HepG2 (cell line): ENCODE results near the gene KCTD13. TPM values are rescaled to one million over a fixed set of nuclear protein-coding genes. Genes with fewer than 3 reads are reported as not detected.

ENCODE experiments used
- AGO1 ChIP-seq: fragments of 200-400 bp; formaldehyde crosslinking; IDR thresholded peaks from 2 replicates; pipeline ENCODE4 v1.6.1; 2017; ENCODE audit warnings: mild to moderate bottlenecking, low read depth, low read length, moderate library complexity; ENCODE audit not compliant: poor library complexity, severe bottlenecking
- ARNT2 ChIP-seq: sonication (generic); formaldehyde crosslinking; IDR thresholded peaks from 2 replicates; pipeline ENCODE4 v1.8.0; 2022; ENCODE audit warnings: mild to moderate bottlenecking, low read depth, missing genetic modification reagents, moderate library complexity
- ATF1 ChIP-seq: IDR thresholded peaks from 2 replicates; pipeline ENCODE4 v1.6.1; 2016; ENCODE audit warnings: mild to moderate bottlenecking, control low read depth
- CCDC6 ChIP-seq: sonication (generic); formaldehyde crosslinking; IDR thresholded peaks from 2 replicates; pipeline ENCODE4 v1.8.1; 2022; ENCODE audit warnings: mild to moderate bottlenecking, missing genetic modification reagents, moderate library complexity
- DDIT3 ChIP-seq: sonication (generic); formaldehyde crosslinking; IDR thresholded peaks from 2 replicates; pipeline ENCODE4 v1.4.0; 2020; ENCODE audit warnings: mild to moderate bottlenecking, missing genetic modification reagents
- DRAP1 ChIP-seq: IDR thresholded peaks from 2 replicates; pipeline ENCODE4 v1.6.1; 2016; ENCODE audit warnings: missing genetic modification reagents, missing compliant biosample characterization
- ETS1 ChIP-seq: sonication (generic); formaldehyde crosslinking; IDR thresholded peaks from 2 replicates; pipeline ENCODE4 v1.4.0; 2020; ENCODE audit warnings: missing genetic modification reagents
- FLYWCH1 ChIP-seq: sonication (generic); formaldehyde crosslinking; IDR thresholded peaks from 2 replicates; pipeline ENCODE4 v1.8.1; 2023; ENCODE audit warnings: mild to moderate bottlenecking, missing genetic modification reagents
- HCFC1 ChIP-seq: fragments of 150-350 bp; IDR thresholded peaks from 2 replicates; pipeline ENCODE4 v1.6.1; 2014; ENCODE audit warnings: low read depth, low read length
- HNRNPL ChIP-seq: fragments of 200-400 bp; formaldehyde crosslinking; IDR thresholded peaks from 2 replicates; pipeline ENCODE4 v1.6.1; 2017; ENCODE audit warnings: mild to moderate bottlenecking, low read depth, low read length
- IKZF4 ChIP-seq: sonication (generic); formaldehyde crosslinking; IDR thresholded peaks from 2 replicates; pipeline ENCODE4 v1.5.1; 2020; ENCODE audit warnings: borderline replicate concordance, mild to moderate bottlenecking, low read depth, missing genetic modification reagents; ENCODE audit errors: not compliant biosample characterization
- MEF2D ChIP-seq: sonication (generic); formaldehyde crosslinking; IDR thresholded peaks from 2 replicates; pipeline ENCODE4 v1.5.1; 2020; ENCODE audit warnings: mild to moderate bottlenecking, missing genetic modification reagents
- NFIC ChIP-seq: IDR thresholded peaks from 2 replicates; pipeline ENCODE4 v1.6.1; 2012; ENCODE audit warnings: mild to moderate bottlenecking, low read length, inconsistent platforms
- NR2F1 ChIP-seq, 2 experiments: fragments of 450-650 bp in 1 of 2; formaldehyde crosslinking in 1 of 2; IDR thresholded peaks; 2 replicates each; pipeline versions ENCODE4 v1.5.0 to v1.6.1; 2016 to 2020; ENCODE audit warnings: mild to moderate bottlenecking in 1 of 2, missing compliant biosample characterization in 1 of 2, missing genetic modification reagents in 1 of 2, moderate library complexity in 1 of 2
- PITX1 ChIP-seq: sonication (generic); formaldehyde crosslinking; IDR thresholded peaks from 2 replicates; pipeline ENCODE4 v1.5.1; 2020; ENCODE audit warnings: mild to moderate bottlenecking, missing genetic modification reagents
- PTBP1 ChIP-seq: fragments of 200-400 bp; formaldehyde crosslinking; IDR thresholded peaks from 2 replicates; pipeline ENCODE4 v1.6.1; 2018; ENCODE audit warnings: low read length, low read depth; ENCODE audit not compliant: poor library complexity, severe bottlenecking
- SP2 ChIP-seq: sonication (generic); formaldehyde crosslinking; IDR thresholded peaks from 2 replicates; pipeline ENCODE4 v1.5.1; 2020; ENCODE audit warnings: mild to moderate bottlenecking, missing genetic modification reagents
- XRCC5 ChIP-seq: fragments of 200-400 bp; formaldehyde crosslinking; optimal IDR thresholded peaks from 2 replicates; pipeline ENCODE3; 2017; ENCODE audit warnings: mild to moderate bottlenecking, low read length
- YY1 ChIP-seq: IDR thresholded peaks from 2 replicates; pipeline ENCODE4 v1.6.1; 2011; ENCODE audit warnings: low read length, low read depth, moderate library complexity, mild to moderate bottlenecking; ENCODE audit not compliant: insufficient read depth, insufficient replicate concordance
- ZFP1 ChIP-seq: IDR thresholded peaks from 2 replicates; pipeline ENCODE4 v1.6.1; 2016
- ZFP37 ChIP-seq: sonication (generic); formaldehyde crosslinking; IDR thresholded peaks from 2 replicates; pipeline ENCODE4 v1.4.0; 2020; ENCODE audit warnings: missing genetic modification reagents, borderline replicate concordance
- ZNF460 ChIP-seq: sonication (generic); formaldehyde crosslinking; IDR thresholded peaks from 2 replicates; pipeline ENCODE4 v1.5.1; 2020; ENCODE audit warnings: missing genetic modification reagents, mild to moderate bottlenecking, borderline replicate concordance
- ZNF614 ChIP-seq: IDR thresholded peaks from 2 replicates; pipeline ENCODE4 v1.6.1; 2018; ENCODE audit warnings: missing biosample characterization, missing genetic modification reagents, inconsistent platforms, borderline replicate concordance
- ZNF703 ChIP-seq: sonication (generic); formaldehyde crosslinking; IDR thresholded peaks from 2 replicates; pipeline ENCODE4 v1.5.1; 2020; ENCODE audit warnings: missing genetic modification reagents, mild to moderate bottlenecking, moderate library complexity, borderline replicate concordance
- ZNF780A ChIP-seq: sonication (generic); formaldehyde crosslinking; IDR thresholded peaks from 2 replicates; pipeline ENCODE4 v1.8.0; 2022; ENCODE audit warnings: mild to moderate bottlenecking, missing genetic modification reagents, moderate library complexity
- ZNF850 ChIP-seq: sonication (generic); formaldehyde crosslinking; conservative IDR thresholded peaks from 2 replicates; pipeline ENCODE4 v1.9.0; 2021; ENCODE audit warnings: mild to moderate bottlenecking, missing genetic modification reagents
- ZSCAN22 ChIP-seq: sonication (generic); formaldehyde crosslinking; IDR thresholded peaks from 2 replicates; pipeline ENCODE4 v1.4.0; 2020; ENCODE audit warnings: mild to moderate bottlenecking, missing genetic modification reagents
- polyA plus RNA-seq, 8 experiments: library from polyadenylated mRNA; depleted of rRNA in 3 of 8; stranded (reverse) in 7 of 8; unstranded in 1 of 8; fragments of >200 nt; fragmentation: Illumina TruSeq in 4 of 8; extraction: Trizol in 4 of 8; gene quantifications; 2 replicates each; pipeline versions ENCODE4 v1.2.1 to v1.2.3, GENCODE V29; 2011 to 2016; ENCODE audit warnings: low read depth in 4 of 8, missing spikeins in 1 of 8, mixed read lengths in 1 of 8; ENCODE audit not compliant: insufficient read depth in 1 of 8
- total RNA-seq, 5 experiments: library from RNA; depleted of rRNA; stranded (reverse); fragments of >200 nt; fragmentation: Illumina TruSeq; extraction: Trizol; gene quantifications; 2 replicates each; pipeline ENCODE4 v1.2.3, GENCODE V29; 2016; ENCODE audit warnings: low read depth in 1 of 5

Gene KCTD13
- total and polyA plus RNA-seq, 2 of the 13 experiments (the other 11 are each of a cell fraction or from before 2014, with no cell fraction given), result 6.3 to 14.7 TPM

- TF ChIP-seq SP2 (CRISPR knock-in tag) (peak; percentile 34), IKZF4 (CRISPR knock-in tag) (peak; percentile 66), ZFP37 (CRISPR knock-in tag) (peak; percentile 96; the same call in 1 of the 2 replicates), ZNF850 (no peak), ATF1 (CRISPR knock-in tag) (no peak), AGO1 (peak; percentile 97), ZNF703 (CRISPR knock-in tag) (no peak; the same call in 1 of the 2 replicates), MEF2D (CRISPR knock-in tag) (peak; percentile 79), ZNF460 (CRISPR knock-in tag) (no peak), DDIT3 (CRISPR knock-in tag) (no peak), FLYWCH1 (peak; percentile 73; the same call in 1 of the 2 replicates), ZFP1 (CRISPR knock-in tag) (no peak), XRCC5 (no peak), NR2F1 (CRISPR knock-in tag; IDR thresholded peaks at IDR 0.05) (no peak), ETS1 (CRISPR knock-in tag) (0 out of 2 replicates have a peak, but pooled peaks have one; percentile 57), PTBP1 (no peak), ZSCAN22 (peak; percentile 74; the same call in 1 of the 2 replicates), DRAP1 (CRISPR knock-in tag) (peak; percentile 87), PITX1 (CRISPR knock-in tag) (peak; percentile 53; the same call in 1 of the 2 replicates), HNRNPL (0 out of 2 replicates have a peak, but pooled peaks have one; percentile 13), ZNF780A (peak; percentile 90), ARNT2 (CRISPR knock-in tag) (peak; percentile 95), NFIC (no peak), YY1 (peak; percentile 95), CCDC6 (CRISPR knock-in tag) (peak; percentile 98), HCFC1 (peak; percentile 29; the same call in 1 of the 2 replicates), ZNF614 (CRISPR knock-in tag) (peak; percentile 92)
Measured at GRCh38 chr16:29973384-29974246, 47.6 kb upstream of the KCTD13 start, which contains the start of gene TAOK2 (continued).
